Brain microvascular endothelial cell (primary cell): Measurements from ENCODE around the gene STRADA.

Experiments
- DNase-seq: peaks from one replicate; pipeline ENCODE4 v3.0.0-alpha.2; 2020
- H3K27ac ChIP-seq: fragments of 250-450 bp; sonication (Bioruptor Pico); 2 replicates; pipeline ENCODE4 v1.5.1; 2020; ENCODE audit warnings: mild to moderate bottlenecking, moderate library complexity
- H3K27me3 ChIP-seq: fragments of 250-450 bp; sonication (Bioruptor Pico); replicated peaks from 2 replicates; pipeline ENCODE4 v1.5.1; 2020; ENCODE audit warnings: mild to moderate bottlenecking
- H3K36me3 ChIP-seq: fragments of 250-450 bp; sonication (Bioruptor Pico); replicated peaks from 2 replicates; pipeline ENCODE4 v1.5.1; 2020; ENCODE audit warnings: mild to moderate bottlenecking
- H3K4me3 ChIP-seq: 2 replicates; pipeline ENCODE4 v1.5.1; 2011; ENCODE audit warnings: low read depth, mild to moderate bottlenecking, control low read depth, low read length, moderate library complexity
- in situ Hi-C: cut with HindIII; loops from 2 replicates; pipeline ENCODE4 v1.10.0; 2017; ENCODE audit warnings: low sequenced_read_pairs, low pct_ligation_motif_present
- TF ChIP-seq, protein P1 (sequence below): IDR thresholded peaks from 2 replicates; pipeline ENCODE4 v1.5.1; 2011; ENCODE audit warnings: low read depth, mild to moderate bottlenecking, moderate library complexity, low read length, control low read depth, inconsistent platforms; ENCODE audit errors: missing control alignments

The STRADA gene

DNA sequence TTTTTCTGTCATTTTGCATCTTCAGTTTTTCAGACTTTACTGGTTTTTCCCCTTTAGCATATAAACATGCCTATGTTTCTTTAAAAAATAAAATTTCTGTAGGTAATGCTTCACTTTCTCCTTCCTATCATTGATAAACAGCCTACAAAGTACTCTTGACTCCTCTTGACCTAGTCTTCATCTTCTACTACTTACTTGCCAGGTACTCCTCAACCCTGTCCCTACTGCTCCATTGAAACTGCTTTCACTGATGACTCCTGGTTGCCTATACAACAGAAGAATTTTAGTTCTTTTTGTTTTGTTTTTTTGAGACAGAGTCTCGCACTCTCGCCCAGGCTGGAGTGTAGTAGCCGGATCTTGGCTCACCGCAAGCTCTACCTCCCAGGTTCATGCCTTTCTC lies 39.3 kb upstream of the STRADA start:
- H3K4me3 ChIP-seq: no peak overlapping the region
- in situ Hi-C loops: no loop called here
- no peaks in the 10 kb centered on the region for H3K27me3 ChIP-seq
- H3K27ac ChIP-seq: no peak overlapping the region
- TF ChIP-seq, protein P1, sequence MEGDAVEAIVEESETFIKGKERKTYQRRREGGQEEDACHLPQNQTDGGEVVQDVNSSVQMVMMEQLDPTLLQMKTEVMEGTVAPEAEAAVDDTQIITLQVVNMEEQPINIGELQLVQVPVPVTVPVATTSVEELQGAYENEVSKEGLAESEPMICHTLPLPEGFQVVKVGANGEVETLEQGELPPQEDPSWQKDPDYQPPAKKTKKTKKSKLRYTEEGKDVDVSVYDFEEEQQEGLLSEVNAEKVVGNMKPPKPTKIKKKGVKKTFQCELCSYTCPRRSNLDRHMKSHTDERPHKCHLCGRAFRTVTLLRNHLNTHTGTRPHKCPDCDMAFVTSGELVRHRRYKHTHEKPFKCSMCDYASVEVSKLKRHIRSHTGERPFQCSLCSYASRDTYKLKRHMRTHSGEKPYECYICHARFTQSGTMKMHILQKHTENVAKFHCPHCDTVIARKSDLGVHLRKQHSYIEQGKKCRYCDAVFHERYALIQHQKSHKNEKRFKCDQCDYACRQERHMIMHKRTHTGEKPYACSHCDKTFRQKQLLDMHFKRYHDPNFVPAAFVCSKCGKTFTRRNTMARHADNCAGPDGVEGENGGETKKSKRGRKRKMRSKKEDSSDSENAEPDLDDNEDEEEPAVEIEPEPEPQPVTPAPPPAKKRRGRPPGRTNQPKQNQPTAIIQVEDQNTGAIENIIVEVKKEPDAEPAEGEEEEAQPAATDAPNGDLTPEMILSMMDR: no peak
- H3K36me3 ChIP-seq: peaks cover 9% of the 10 kb centered on the region
- DNase-seq: no peak

DNA sequence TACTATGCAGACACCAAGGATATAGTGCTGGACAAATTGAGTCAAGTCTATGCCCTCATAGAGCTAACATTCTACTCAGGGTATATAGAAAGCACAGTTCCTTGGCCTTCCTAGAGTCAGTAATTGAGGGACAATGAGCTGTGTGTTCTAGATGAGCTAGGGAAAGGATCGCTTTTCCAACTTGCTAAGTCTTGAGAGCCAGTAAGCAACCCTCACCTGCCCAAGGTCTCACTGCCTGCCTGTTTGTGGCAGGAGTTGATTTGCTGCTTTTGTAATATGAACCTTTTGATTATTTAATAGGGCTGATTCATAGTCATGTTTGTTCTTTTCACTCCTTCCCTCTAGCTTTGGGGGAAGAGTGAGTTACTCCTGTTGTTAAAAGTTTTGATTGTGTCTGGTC lies 38.9 kb upstream of the STRADA start:
- in situ Hi-C loops: no loop called here

DNA sequence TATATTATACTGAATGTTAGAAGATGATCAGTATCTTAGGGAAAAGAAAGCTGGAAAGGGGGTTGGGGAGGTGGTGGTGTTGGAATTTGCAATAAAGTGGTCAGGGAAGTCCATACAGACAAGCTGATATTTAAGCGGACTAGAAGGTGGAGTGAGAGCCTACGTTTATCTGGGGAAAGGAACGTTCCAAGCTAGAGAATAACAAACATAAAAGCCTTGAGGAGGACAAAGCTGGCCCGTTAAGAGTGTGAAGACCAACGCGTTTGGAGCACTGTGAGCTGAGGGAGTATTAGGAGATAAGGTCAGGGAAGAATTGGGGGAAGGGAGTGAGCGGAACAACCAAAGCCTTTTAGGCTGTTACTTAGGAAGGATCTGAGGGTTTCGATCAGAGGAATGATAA lies 33.8 kb upstream of the STRADA start:
- H3K36me3 ChIP-seq: peaks cover 9% of the 10 kb centered on the region
- DNase-seq: no peak
- H3K27me3 ChIP-seq: no peaks in the 10 kb centered on the region
- peak overlapping the region; percentile 76 for H3K4me3 ChIP-seq
- no peak overlapping the region for H3K27ac ChIP-seq
- in situ Hi-C loops: no loop called here
- TF ChIP-seq, protein P1: no peak

More for the DNA sequence above, 38.9 kb upstream of the STRADA start:
- TF ChIP-seq, protein P1: no peak
- Histone ChIP-seq H3K27me3 (no peaks in the 10 kb centered on the region), H3K4me3 (no peak overlapping the region), H3K36me3 (peaks cover 9% of the 10 kb centered on the region), H3K27ac (no peak overlapping the region)
- DNase-seq: no peak

DNA sequence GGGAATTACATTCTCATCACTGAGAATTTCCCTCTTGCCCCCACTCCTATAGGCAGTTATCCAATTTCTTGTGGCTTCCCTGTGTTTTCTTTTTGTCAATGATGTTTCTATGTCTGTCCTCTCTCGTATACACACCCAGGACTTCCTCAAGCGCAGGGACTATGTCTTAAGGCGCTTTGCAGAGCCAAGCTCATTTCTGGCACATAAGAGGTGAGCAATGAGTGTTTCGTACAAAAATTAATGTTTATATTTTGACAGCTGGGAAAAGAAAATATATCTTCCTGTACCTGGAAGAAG lies 33.3 kb upstream of the STRADA start:
- in situ Hi-C loops: no loop called here
- H3K36me3 ChIP-seq: peaks cover 9% of the 10 kb centered on the region
- no peak for DNase-seq
- H3K4me3 ChIP-seq: peak overlapping the region; percentile 76
- no peak overlapping the region for H3K27ac ChIP-seq
- H3K27me3 ChIP-seq: no peaks in the 10 kb centered on the region
- TF ChIP-seq, protein P1: no peak

DNA sequence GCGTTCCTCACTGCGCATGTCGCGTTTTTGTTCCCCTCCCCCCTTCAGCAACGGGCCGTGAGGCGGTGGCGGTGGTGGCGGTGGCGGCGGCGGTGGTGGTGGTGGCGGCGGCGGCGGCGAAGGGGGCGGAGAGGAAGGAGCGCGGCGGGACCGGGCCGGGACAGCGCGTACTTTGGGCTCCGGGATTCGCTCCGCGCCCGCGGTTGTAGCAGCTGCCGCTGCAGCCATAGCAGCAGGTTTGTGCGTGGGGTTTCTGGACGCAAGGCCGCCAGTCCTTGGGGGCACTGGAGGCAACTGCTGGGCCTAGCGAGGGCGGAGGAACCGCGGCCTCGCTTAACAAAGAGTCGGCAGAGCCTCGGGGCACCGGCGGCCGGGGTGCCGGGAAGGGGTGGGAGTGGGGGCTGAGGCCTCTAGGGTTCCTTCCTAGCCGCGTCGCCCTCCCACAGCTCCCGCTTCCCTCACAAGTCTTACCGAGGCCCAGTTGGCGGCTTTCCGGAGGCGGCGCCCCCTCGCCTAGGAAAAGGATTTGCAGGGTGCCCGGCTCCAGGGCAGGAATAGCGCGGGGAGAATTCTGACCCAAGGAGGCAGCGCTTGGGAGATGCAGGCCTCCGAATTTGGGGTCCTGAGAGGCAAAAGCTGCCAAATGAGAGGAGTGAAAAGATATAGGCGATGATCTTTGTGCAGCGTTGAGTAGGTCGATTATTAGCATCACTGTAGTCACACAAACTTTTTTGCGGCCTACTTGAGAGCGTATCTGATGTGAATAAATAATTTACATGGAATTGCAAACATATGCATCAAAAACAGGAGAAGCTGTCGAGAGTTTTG lies 32.8 kb upstream of the STRADA start, which contains the start of gene DDX42:
TSS of gene DDX42 (plus strand) at position 30 of the 828 bp plus-strand sequence. CDS start 12,880 bp downstream, outside the sequence.
- TF ChIP-seq, protein P1: peak; percentile 41
- Histone ChIP-seq H3K27me3 (no peaks in the 10 kb centered on the region), H3K36me3 (peaks cover 4% of the 10 kb centered on the region), H3K27ac (peak within 1 kb of the TSS; percentile 96), H3K4me3 (peak within 1 kb of the TSS; percentile 76)
- in situ Hi-C loops: no loop called here
- peak; percentile 44 for DNase-seq
